Chondrocyte (in vitro differentiated cells): ENCODE results near the gene FOS. TPM values are rescaled to one million over a fixed set of nuclear protein-coding genes. Genes with fewer than 3 reads are reported as not detected.

Source experiments
- DNase-seq: peaks from one replicate; pipeline ENCODE4 v3.0.0; 2021; ENCODE audit warnings: mixed read lengths, low spot score
- H3K27ac Mint-ChIP-seq: one replicate; pipeline ENCODE4 v1.8.0; 2021; ENCODE audit warnings: mild to moderate bottlenecking, moderate library complexity, mixed read lengths; ENCODE audit not compliant: unreplicated experiment
- H3K27me3 Mint-ChIP-seq: 2 replicates; pipeline ENCODE4 v1.8.0; 2021; ENCODE audit warnings: low read depth, mixed read lengths
- H3K36me3 Mint-ChIP-seq: 2 replicates; pipeline ENCODE4 v1.8.0; 2021; ENCODE audit warnings: low read depth, mixed read lengths
- H3K4me1 Mint-ChIP-seq: 2 replicates; pipeline ENCODE4 v1.8.0; 2021; ENCODE audit warnings: low read depth, mild to moderate bottlenecking, mixed read lengths
- H3K4me3 Mint-ChIP-seq: one replicate; pipeline ENCODE4 v1.8.0; 2021; ENCODE audit warnings: mild to moderate bottlenecking, moderate library complexity, mixed read lengths; ENCODE audit not compliant: unreplicated experiment
- H3K9me3 Mint-ChIP-seq: 2 replicates; pipeline ENCODE4 v1.8.0; 2021; ENCODE audit warnings: low read depth, mixed read lengths
- total RNA-seq: library from RNA; stranded (reverse); gene quantifications from 3 replicates; pipeline ENCODE4 v1.2.1, GENCODE V29; 2021
- TF ChIP-seq, protein P1 (sequence below): fragments of 200-600 bp; sonication (generic); IDR thresholded peaks from 2 replicates; pipeline ENCODE4 v1.5.0; 2021; ENCODE audit warnings: antibody characterized with exemption, mild to moderate bottlenecking, moderate library complexity

FOS gene
- total RNA-seq, 1 donor from 2014 or later: 152 TPM

DNA sequence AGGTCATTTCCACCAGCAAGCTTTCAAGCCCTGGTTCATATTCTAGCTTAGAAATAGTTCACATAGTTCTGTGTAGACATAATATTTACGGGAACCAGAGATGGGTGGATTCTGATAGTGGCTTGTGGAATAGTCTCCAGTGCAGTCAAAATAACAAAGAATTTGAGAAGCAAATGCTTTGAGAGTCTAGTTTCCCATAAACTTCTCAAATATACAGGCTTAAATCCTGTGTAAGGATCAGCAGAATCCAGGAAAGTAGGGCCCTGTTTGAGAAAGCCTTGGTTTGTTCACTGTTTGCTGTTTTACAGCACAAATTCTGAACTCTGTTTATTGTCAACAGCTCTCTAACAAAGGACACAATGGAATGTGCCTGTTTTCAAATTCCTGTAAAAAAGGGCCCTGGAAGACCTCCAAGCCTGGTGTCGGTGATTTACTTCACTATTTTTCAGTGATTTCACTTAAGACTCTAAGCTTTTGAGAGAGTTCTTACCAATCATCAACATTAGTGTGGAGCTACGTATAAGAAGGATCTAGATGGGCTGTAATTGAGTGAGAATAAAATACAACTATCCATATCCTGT is 11.4 kb upstream of the FOS start:
- peaks cover 33% of the 10 kb centered on the region for H3K4me1 Mint-ChIP-seq
- no peak overlapping the region for H3K4me3 Mint-ChIP-seq
- H3K36me3 Mint-ChIP-seq: no peaks in the 10 kb centered on the region
- no peaks in the 10 kb centered on the region for H3K9me3 Mint-ChIP-seq
- DNase-seq: no peak
- TF ChIP-seq, protein P1, sequence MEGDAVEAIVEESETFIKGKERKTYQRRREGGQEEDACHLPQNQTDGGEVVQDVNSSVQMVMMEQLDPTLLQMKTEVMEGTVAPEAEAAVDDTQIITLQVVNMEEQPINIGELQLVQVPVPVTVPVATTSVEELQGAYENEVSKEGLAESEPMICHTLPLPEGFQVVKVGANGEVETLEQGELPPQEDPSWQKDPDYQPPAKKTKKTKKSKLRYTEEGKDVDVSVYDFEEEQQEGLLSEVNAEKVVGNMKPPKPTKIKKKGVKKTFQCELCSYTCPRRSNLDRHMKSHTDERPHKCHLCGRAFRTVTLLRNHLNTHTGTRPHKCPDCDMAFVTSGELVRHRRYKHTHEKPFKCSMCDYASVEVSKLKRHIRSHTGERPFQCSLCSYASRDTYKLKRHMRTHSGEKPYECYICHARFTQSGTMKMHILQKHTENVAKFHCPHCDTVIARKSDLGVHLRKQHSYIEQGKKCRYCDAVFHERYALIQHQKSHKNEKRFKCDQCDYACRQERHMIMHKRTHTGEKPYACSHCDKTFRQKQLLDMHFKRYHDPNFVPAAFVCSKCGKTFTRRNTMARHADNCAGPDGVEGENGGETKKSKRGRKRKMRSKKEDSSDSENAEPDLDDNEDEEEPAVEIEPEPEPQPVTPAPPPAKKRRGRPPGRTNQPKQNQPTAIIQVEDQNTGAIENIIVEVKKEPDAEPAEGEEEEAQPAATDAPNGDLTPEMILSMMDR: no peak
- no peaks in the 10 kb centered on the region for H3K27me3 Mint-ChIP-seq
- H3K27ac Mint-ChIP-seq: peak overlapping the region; percentile 94

DNA sequence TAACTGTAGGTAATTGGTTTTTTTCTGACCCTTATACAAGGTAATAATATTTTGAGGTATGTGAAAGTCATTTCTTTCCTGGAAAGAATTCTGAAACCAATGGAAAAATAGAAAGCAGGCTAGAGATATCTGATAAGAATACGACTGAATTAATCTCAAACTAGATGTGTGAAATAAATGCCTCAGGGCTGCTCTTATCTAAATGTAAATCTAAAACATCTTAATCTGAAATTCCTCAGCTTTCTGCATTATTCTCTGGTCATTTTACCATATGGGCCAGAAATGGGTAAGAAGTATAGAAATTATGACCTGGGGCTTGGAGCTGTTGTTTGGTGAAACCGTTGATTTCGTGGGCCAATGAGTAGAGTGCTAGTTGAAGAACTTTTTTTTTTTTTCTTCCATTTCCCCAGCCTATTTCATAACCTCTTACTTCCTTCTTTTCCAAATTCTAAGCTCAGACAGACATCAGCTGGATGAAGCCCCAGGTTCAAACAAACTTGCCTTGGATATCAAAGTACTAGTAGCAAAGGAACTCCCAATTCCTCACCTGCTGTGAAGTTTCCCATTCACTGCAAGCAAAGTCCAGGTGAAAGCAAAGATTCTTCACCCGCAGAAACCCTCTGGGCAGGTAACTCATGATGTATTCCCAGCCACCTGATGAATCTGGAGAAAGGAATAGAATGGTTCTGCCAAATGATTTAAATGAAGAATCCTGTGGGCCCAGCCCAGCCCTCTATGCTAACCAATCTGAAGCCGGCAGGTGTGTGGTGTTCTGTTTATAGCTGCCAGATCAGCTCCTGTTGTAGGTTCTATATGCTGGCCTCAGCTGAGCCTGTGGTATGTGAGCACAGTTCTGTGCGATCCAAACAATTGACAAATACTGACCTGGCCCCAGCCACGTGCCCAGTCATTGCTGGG is 9.7 kb upstream of the FOS start:
- Mint-ChIP-seq H3K9me3 (no peaks in the 10 kb centered on the region), H3K4me3 (no peak overlapping the region), H3K27ac (peak overlapping the region; percentile 94), H3K27me3 (no peaks in the 10 kb centered on the region), H3K4me1 (peaks cover 44% of the 10 kb centered on the region), H3K36me3 (no peaks in the 10 kb centered on the region)
- TF ChIP-seq, protein P1: no peak
- no peak for DNase-seq

DNA sequence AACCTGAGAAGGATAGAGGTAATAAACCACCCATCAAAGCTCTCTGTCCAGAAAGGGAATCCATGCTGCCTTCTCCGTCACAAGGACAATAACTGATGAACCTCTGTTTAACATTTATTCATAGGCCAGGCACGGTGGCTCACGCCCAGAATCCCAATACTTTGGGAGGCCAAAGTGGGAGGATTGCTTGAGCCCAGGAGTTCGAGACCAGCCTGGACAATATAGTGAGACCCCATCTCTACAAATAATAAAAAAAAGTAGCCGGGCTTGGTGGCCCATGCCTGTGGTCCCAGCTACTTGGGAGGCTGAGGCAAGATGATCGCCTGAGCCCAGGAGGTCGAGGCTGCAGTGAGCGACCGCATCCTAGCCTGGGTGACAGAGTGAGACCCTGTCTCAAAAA is 7.1 kb upstream of the FOS start:
- peaks cover 49% of the 10 kb centered on the region for H3K4me1 Mint-ChIP-seq

DNA sequence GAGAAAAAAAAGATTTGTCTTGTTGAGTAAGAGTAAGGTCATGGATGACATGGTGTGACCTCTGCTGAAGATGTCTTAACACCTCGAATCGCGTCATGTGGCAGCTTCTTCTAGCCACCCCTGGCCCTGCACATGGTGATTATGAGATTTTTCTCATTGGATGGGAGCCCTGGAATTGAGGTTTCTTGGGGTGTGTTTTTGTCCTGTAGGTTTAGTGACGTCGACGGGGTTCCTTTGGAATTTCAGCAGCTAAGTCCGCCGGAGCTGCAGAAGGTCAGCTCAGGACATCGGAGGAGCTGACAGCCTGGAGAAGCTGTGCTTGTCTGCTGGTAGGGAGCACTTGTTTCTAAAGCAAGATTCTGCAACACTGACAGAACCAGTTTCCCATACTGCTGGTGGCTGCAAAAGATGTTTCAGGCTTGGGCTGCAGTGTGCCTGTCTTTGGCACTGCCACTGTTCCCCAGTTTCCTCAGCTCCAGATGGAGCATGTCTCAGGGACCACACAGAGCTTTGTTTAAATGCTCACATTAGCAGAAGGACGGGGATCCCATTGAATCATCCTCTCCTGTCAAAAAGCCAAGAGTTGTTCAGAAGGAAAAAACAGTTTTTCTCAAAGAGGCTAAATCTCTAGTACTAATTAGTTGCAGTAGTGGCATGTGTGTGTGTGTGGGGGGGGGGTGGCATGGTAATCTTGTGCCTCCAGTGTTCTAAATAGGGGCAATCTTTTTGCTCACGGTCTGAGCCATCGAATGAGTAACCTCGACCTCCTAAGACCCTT is 5.2 kb upstream of the FOS start:
- DNase-seq: no peak
- Mint-ChIP-seq H3K27me3 (no peaks in the 10 kb centered on the region), H3K4me3 (no peak overlapping the region), H3K36me3 (no peaks in the 10 kb centered on the region), H3K27ac (peak overlapping the region; percentile 43), H3K9me3 (no peaks in the 10 kb centered on the region), H3K4me1 (peaks cover 39% of the 10 kb centered on the region)
- TF ChIP-seq, protein P1: no peak

More for the DNA sequence above, 7.1 kb upstream of the FOS start:
- TF ChIP-seq, protein P1: no peak
- Mint-ChIP-seq H3K4me3 (no peak overlapping the region), H3K27ac (no peak overlapping the region), H3K9me3 (no peaks in the 10 kb centered on the region), H3K27me3 (no peaks in the 10 kb centered on the region), H3K36me3 (no peaks in the 10 kb centered on the region)
- no peak for DNase-seq
